HepG2 (cell line): Measurements from ENCODE around the gene NIPAL3. TPM values are rescaled to one million over a fixed set of nuclear protein-coding genes. Genes with fewer than 3 reads are reported as not detected.
A peak's percentile ranks its signal among the peaks of the same experiment; 100 is the strongest.

Experiments used
- CREM ChIP-seq, 2 experiments: sonication (generic) in 1 of 2; formaldehyde crosslinking in 1 of 2; IDR thresholded peaks; 2 replicates each; pipeline versions ENCODE4 v1.4.0 to v1.6.1; 2016 to 2020; ENCODE audit warnings: antibody characterized with exemption in 1 of 2, mild to moderate bottlenecking in 1 of 2, missing genetic modification reagents in 1 of 2
- DMAP1 ChIP-seq: IDR thresholded peaks from 2 replicates; pipeline ENCODE4 v1.6.1; 2016
- EP300 ChIP-seq, 3 experiments: sonication (generic) in 1 of 3; formaldehyde crosslinking in 1 of 3; IDR thresholded peaks; 2 replicates each; pipeline versions ENCODE4 v1.5.1 to v1.6.1; 2011 to 2020; ENCODE audit warnings: low read depth in 2 of 3, low read length in 2 of 3, borderline replicate concordance in 1 of 3, improper control_type of control experiment in 1 of 3, mild to moderate bottlenecking in 1 of 3, missing genetic modification reagents in 1 of 3, moderate library complexity in 1 of 3
- GTF2F1 ChIP-seq: fragments of 150-350 bp; IDR thresholded peaks from 2 replicates; pipeline ENCODE4 v1.6.1; 2014; ENCODE audit warnings: low read length
- MED1 ChIP-seq: sonication (generic); formaldehyde crosslinking; IDR thresholded peaks from 2 replicates; pipeline ENCODE4 v1.4.0; 2020; ENCODE audit warnings: missing genetic modification reagents
- MXI1 ChIP-seq: IDR thresholded peaks from 3 replicates; pipeline ENCODE4 v1.6.1; 2012; ENCODE audit warnings: low read depth, low read length, inconsistent platforms, borderline replicate concordance
- NBN ChIP-seq: fragments of 450-650 bp; conservative IDR thresholded peaks from 2 replicates; pipeline ENCODE4 v1.6.1; 2017
- NFYC ChIP-seq: IDR thresholded peaks from 2 replicates; pipeline ENCODE4 v1.6.1; 2016; ENCODE audit warnings: missing genetic modification reagents, missing compliant biosample characterization
- RFXAP ChIP-seq: sonication (generic); formaldehyde crosslinking; IDR thresholded peaks from 2 replicates; pipeline ENCODE4 v1.4.0; 2020; ENCODE audit warnings: missing genetic modification reagents, borderline replicate concordance
- SIN3B ChIP-seq: fragments of 150-350 bp; IDR thresholded peaks from 2 replicates; pipeline ENCODE4 v1.6.1; 2014; ENCODE audit warnings: low read length
- YY1 ChIP-seq: IDR thresholded peaks from 2 replicates; pipeline ENCODE4 v1.6.1; 2011; ENCODE audit warnings: low read length, low read depth, moderate library complexity, mild to moderate bottlenecking; ENCODE audit not compliant: insufficient read depth, insufficient replicate concordance
- ZBTB20 ChIP-seq: sonication (generic); formaldehyde crosslinking; IDR thresholded peaks from 2 replicates; pipeline ENCODE4 v1.8.1; 2023; ENCODE audit warnings: missing genetic modification reagents, low read depth, mild to moderate bottlenecking, borderline replicate concordance
- ZFAT ChIP-seq: sonication (generic); formaldehyde crosslinking; conservative IDR thresholded peaks from 2 replicates; pipeline ENCODE4 v1.8.1; 2023; ENCODE audit warnings: missing genetic modification reagents, inconsistent platforms
- ZNF225 ChIP-seq: sonication (generic); formaldehyde crosslinking; IDR thresholded peaks from 2 replicates; pipeline ENCODE4 v1.4.0; 2020; ENCODE audit warnings: mild to moderate bottlenecking, missing genetic modification reagents
- ZNF30 ChIP-seq: sonication (generic); formaldehyde crosslinking; IDR thresholded peaks from 2 replicates; pipeline ENCODE4 v1.5.0; 2020; ENCODE audit warnings: mild to moderate bottlenecking, missing genetic modification reagents
- ZNF382 ChIP-seq: sonication (generic); formaldehyde crosslinking; IDR thresholded peaks from 2 replicates; pipeline ENCODE4 v1.5.0; 2020; ENCODE audit warnings: missing genetic modification reagents, mild to moderate bottlenecking, borderline replicate concordance
- ZNF44 ChIP-seq: sonication (generic); formaldehyde crosslinking; IDR thresholded peaks from 2 replicates; pipeline ENCODE4 v1.5.1; 2020; ENCODE audit warnings: mild to moderate bottlenecking, missing genetic modification reagents
- ZNF510 ChIP-seq: sonication (generic); formaldehyde crosslinking; IDR thresholded peaks from 2 replicates; pipeline ENCODE4 v1.4.0; 2020; ENCODE audit warnings: low read depth, mild to moderate bottlenecking, missing genetic modification reagents
- ZNF556 ChIP-seq: sonication (generic); formaldehyde crosslinking; IDR thresholded peaks from 2 replicates; pipeline ENCODE4 v1.4.0; 2020; ENCODE audit warnings: mild to moderate bottlenecking, missing genetic modification reagents, borderline replicate concordance
- polyA plus RNA-seq, 8 experiments: library from polyadenylated mRNA; depleted of rRNA in 3 of 8; stranded (reverse) in 7 of 8; unstranded in 1 of 8; fragments of >200 nt; fragmentation: Illumina TruSeq in 4 of 8; extraction: Trizol in 4 of 8; gene quantifications; 2 replicates each; pipeline versions ENCODE4 v1.2.1 to v1.2.3, GENCODE V29; 2011 to 2016; ENCODE audit warnings: low read depth in 4 of 8, missing spikeins in 1 of 8, mixed read lengths in 1 of 8; ENCODE audit not compliant: insufficient read depth in 1 of 8
- total RNA-seq, 5 experiments: library from RNA; depleted of rRNA; stranded (reverse); fragments of >200 nt; fragmentation: Illumina TruSeq; extraction: Trizol; gene quantifications; 2 replicates each; pipeline ENCODE4 v1.2.3, GENCODE V29; 2016; ENCODE audit warnings: low read depth in 1 of 5
- TF ChIP-seq, protein P1 (sequence below): sonication (generic); formaldehyde crosslinking; IDR thresholded peaks from 2 replicates; pipeline ENCODE4 v1.5.1; 2020; ENCODE audit warnings: missing genetic modification reagents, mild to moderate bottlenecking, borderline replicate concordance
- TF ChIP-seq, protein P2 (sequence below): sonication (generic); IDR thresholded peaks from 2 replicates; pipeline ENCODE4 v1.6.1; 2016; ENCODE audit warnings: low read depth, borderline replicate concordance
- TF ChIP-seq, protein P3 (sequence below): sonication (generic); formaldehyde crosslinking; IDR thresholded peaks from 2 replicates; pipeline ENCODE4 v1.5.0; 2020; ENCODE audit warnings: missing genetic modification reagents
- TF ChIP-seq, protein P4 (sequence below): IDR thresholded peaks from 2 replicates; pipeline ENCODE4 v1.6.1; 2012; ENCODE audit warnings: inconsistent platforms
- TF ChIP-seq, protein P5 (sequence below): sonication (generic); formaldehyde crosslinking; IDR thresholded peaks from 2 replicates; pipeline ENCODE4 v1.8.1; 2023; ENCODE audit warnings: missing genetic modification reagents, inconsistent platforms, borderline replicate concordance

The NIPAL3 gene
- total and polyA plus RNA-seq, 2 of the 13 experiments (the other 11 are each of a cell fraction or from before 2014, with no cell fraction given) = 5.6 to 8.6 TPM

DNA sequence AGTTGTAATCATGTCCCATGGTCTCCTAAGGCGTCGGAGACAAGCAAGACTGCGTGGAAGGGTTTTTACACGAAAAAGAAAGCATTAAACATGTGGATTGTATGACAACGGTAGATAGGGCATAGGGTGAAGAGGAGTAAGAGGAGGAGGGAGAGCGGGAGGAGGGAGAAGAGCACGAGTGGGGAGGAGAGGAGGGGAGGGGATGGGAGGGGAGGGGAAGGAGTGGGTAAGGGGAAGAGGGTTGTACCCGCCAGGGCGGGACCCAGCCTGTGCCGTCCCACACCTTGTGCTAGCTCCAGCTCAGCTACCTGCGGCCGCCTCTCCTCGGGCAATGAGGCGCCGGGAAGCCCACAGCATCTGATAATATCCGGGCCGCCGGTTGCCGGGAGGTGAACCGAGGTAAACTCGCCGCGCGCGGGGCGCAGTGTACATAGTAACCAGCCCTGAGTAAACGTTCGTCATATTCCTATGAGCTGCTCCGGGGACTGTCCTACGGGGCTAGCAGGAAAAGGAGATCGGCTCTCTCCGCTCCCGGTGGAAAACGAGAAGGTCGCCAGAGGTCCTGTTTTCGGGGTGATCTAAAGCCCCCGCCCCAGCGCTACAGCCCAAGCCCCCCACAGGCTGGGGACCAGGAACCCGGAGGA is 86.6 kb downstream of the NIPAL3 start (continued):
- TF ChIP-seq, protein P1, sequence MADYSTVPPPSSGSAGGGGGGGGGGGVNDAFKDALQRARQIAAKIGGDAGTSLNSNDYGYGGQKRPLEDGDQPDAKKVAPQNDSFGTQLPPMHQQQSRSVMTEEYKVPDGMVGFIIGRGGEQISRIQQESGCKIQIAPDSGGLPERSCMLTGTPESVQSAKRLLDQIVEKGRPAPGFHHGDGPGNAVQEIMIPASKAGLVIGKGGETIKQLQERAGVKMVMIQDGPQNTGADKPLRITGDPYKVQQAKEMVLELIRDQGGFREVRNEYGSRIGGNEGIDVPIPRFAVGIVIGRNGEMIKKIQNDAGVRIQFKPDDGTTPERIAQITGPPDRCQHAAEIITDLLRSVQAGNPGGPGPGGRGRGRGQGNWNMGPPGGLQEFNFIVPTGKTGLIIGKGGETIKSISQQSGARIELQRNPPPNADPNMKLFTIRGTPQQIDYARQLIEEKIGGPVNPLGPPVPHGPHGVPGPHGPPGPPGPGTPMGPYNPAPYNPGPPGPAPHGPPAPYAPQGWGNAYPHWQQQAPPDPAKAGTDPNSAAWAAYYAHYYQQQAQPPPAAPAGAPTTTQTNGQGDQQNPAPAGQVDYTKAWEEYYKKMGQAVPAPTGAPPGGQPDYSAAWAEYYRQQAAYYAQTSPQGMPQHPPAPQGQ = no peak
- peak; percentile 23 to 67; a peak in 3 of 4 replicates for TF ChIP-seq EP300 (IDR thresholded peaks at IDR 0.05; ENCODE audit: low read depth in 2 of 2, low read length in 2 of 2)
- no peak for TF ChIP-seq EP300 (CRISPR knock-in tag; IDR thresholded peaks at IDR 0.05; ENCODE audit: borderline replicate concordance)
- TF ChIP-seq MXI1 = peak; percentile 38; the same call in 2 of the 3 replicates
- TF ChIP-seq, protein P2, sequence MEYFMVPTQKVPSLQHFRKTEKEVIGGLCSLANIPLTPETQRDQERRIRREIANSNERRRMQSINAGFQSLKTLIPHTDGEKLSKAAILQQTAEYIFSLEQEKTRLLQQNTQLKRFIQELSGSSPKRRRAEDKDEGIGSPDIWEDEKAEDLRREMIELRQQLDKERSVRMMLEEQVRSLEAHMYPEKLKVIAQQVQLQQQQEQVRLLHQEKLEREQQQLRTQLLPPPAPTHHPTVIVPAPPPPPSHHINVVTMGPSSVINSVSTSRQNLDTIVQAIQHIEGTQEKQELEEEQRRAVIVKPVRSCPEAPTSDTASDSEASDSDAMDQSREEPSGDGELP = peak; percentile 35; the same call in 1 of the 2 replicates
- peak; percentile 22; the same call in 1 of the 2 replicates for TF ChIP-seq ZNF510
- TF ChIP-seq ZNF556 (CRISPR knock-in tag) = 0 out of 2 replicates have a peak, but pooled peaks have one; percentile 33
- TF ChIP-seq, protein P3, sequence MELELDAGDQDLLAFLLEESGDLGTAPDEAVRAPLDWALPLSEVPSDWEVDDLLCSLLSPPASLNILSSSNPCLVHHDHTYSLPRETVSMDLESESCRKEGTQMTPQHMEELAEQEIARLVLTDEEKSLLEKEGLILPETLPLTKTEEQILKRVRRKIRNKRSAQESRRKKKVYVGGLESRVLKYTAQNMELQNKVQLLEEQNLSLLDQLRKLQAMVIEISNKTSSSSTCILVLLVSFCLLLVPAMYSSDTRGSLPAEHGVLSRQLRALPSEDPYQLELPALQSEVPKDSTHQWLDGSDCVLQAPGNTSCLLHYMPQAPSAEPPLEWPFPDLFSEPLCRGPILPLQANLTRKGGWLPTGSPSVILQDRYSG = no peak
- no peak for TF ChIP-seq GTF2F1
- TF ChIP-seq SIN3B = no peak
- no peak for TF ChIP-seq ZBTB20 (CRISPR knock-in tag)
- TF ChIP-seq RFXAP (CRISPR knock-in tag) = peak; percentile 97
- TF ChIP-seq ZNF225 (CRISPR knock-in tag) = peak; percentile 62; the same call in 1 of the 2 replicates
- TF ChIP-seq YY1 = no peak
- no peak; the same call in 1 of the 2 replicates for TF ChIP-seq DMAP1
- TF ChIP-seq, protein P4, sequence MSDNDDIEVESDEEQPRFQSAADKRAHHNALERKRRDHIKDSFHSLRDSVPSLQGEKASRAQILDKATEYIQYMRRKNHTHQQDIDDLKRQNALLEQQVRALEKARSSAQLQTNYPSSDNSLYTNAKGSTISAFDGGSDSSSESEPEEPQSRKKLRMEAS = no peak; the same call in 1 of the 2 replicates
- TF ChIP-seq ZFAT = no peak
- TF ChIP-seq NFYC (CRISPR knock-in tag) = 0 out of 2 replicates have a peak, but pooled peaks have one; percentile 19
- no peak for TF ChIP-seq NBN
- TF ChIP-seq ZNF44 (CRISPR knock-in tag) = no peak
- peak; percentile 33; the same call in 1 of the 2 replicates for TF ChIP-seq MED1 (CRISPR knock-in tag)
- TF ChIP-seq ZNF382 (CRISPR knock-in tag) = no peak
- TF ChIP-seq, protein P5, sequence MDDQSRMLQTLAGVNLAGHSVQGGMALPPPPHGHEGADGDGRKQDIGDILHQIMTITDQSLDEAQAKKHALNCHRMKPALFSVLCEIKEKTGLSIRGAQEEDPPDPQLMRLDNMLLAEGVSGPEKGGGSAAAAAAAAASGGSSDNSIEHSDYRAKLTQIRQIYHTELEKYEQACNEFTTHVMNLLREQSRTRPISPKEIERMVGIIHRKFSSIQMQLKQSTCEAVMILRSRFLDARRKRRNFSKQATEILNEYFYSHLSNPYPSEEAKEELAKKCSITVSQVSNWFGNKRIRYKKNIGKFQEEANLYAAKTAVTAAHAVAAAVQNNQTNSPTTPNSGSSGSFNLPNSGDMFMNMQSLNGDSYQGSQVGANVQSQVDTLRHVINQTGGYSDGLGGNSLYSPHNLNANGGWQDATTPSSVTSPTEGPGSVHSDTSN = no peak
- no peak for TF ChIP-seq ZNF30 (CRISPR knock-in tag)
- TF ChIP-seq CREM (IDR thresholded peaks at IDR 0.05) = no peak
- no peak for TF ChIP-seq CREM (CRISPR knock-in tag; IDR thresholded peaks at IDR 0.05)
